Keratinocyte (primary cell): ENCODE results near the gene MAP4K2. TPM values are rescaled to one million over a fixed set of nuclear protein-coding genes. Genes with fewer than 3 reads are reported as not detected.

ENCODE experiments used
- DNase-seq: peaks from one replicate; pipeline ENCODE4 v3.0.0-alpha.2; 2011; ENCODE audit warnings: low read depth, missing footprints, low spot score
- FAIRE-seq: peaks from 2 replicates; lab custom pipeline; 2011; peaks lifted over from hg19 to GRCh38; lab: Jason Lieb, UNC
- H2AFZ ChIP-seq: 2 replicates; pipeline ENCODE4 v1.6.0; 2012; ENCODE audit warnings: low read length, control low read depth, inconsistent platforms; ENCODE audit not compliant: control insufficient read depth
- H3K27ac ChIP-seq: 2 replicates; pipeline ENCODE4 v1.5.1; 2011; ENCODE audit warnings: low read length; ENCODE audit not compliant: control insufficient read depth, insufficient read depth
- H3K27me3 ChIP-seq: 3 replicates; pipeline ENCODE4 v1.6.0; 2011; ENCODE audit warnings: low read length; ENCODE audit not compliant: control insufficient read depth, insufficient read depth; ENCODE audit errors: extremely low read depth
- H3K36me3 ChIP-seq, 2 experiments: 2 replicates in 1 of 2; 3 replicates in 1 of 2; pipeline ENCODE4 v1.5.1; 2011; ENCODE audit warnings: low read length in 2 of 2, mild to moderate bottlenecking in 1 of 2; ENCODE audit not compliant: control insufficient read depth in 2 of 2, insufficient read depth in 2 of 2; ENCODE audit errors: extremely low read depth in 1 of 2
- H3K4me1 ChIP-seq: 3 replicates; pipeline ENCODE4 v1.5.1; 2011; ENCODE audit warnings: low read length; ENCODE audit not compliant: control insufficient read depth, insufficient read depth; ENCODE audit errors: extremely low read depth
- H3K4me2 ChIP-seq: 3 replicates; pipeline ENCODE4 v1.6.0; 2011; ENCODE audit warnings: low read depth, low read length; ENCODE audit not compliant: control insufficient read depth, insufficient read depth; ENCODE audit errors: extremely low read depth
- H3K4me3 ChIP-seq, 3 experiments: fragments of 200-600 bp in 1 of 3; sonication (generic) in 1 of 3; 2 replicates in 2 of 3; 3 replicates in 1 of 3; pipeline ENCODE4 v1.5.1; 2011 to 2016; ENCODE audit warnings: low read length in 3 of 3, mild to moderate bottlenecking in 3 of 3, control low read depth in 2 of 3, inconsistent platforms in 1 of 3, low read depth in 1 of 3, mixed read lengths in 1 of 3, mixed run types in 1 of 3, moderate library complexity in 1 of 3; ENCODE audit not compliant: control insufficient read depth in 2 of 3, insufficient read depth in 2 of 3; ENCODE audit errors: extremely low read depth in 1 of 3
- H3K79me2 ChIP-seq: 2 replicates; pipeline ENCODE4 v1.6.0; 2012; ENCODE audit warnings: low read length; ENCODE audit not compliant: control insufficient read depth, insufficient read depth
- H3K9ac ChIP-seq: 3 replicates; pipeline ENCODE4 v1.6.0; 2011; ENCODE audit warnings: low read length; ENCODE audit not compliant: control insufficient read depth, insufficient read depth; ENCODE audit errors: extremely low read depth
- H3K9me1 ChIP-seq: 3 replicates; pipeline ENCODE4 v1.6.0; 2011; ENCODE audit warnings: low read length; ENCODE audit not compliant: control insufficient read depth, insufficient read depth; ENCODE audit errors: extremely low read depth
- H3K9me3 ChIP-seq: 2 replicates; pipeline ENCODE4 v1.5.1; 2012; ENCODE audit warnings: low read depth, low read length; ENCODE audit not compliant: control insufficient read depth
- H4K20me1 ChIP-seq: 3 replicates; pipeline ENCODE4 v1.6.0; 2011; ENCODE audit warnings: low read length; ENCODE audit not compliant: control insufficient read depth, insufficient read depth; ENCODE audit errors: extremely low read depth
- CTCF ChIP-seq, 3 experiments: IDR thresholded peaks in 1 of 3; conservative IDR thresholded peaks in 1 of 3; optimal IDR thresholded peaks in 1 of 3; 2 replicates in 2 of 3; 3 replicates in 1 of 3; pipeline versions ENCODE3 to v1.5.1; 2011; ENCODE audit warnings: low read length in 3 of 3, mild to moderate bottlenecking in 3 of 3, moderate library complexity in 2 of 3, control low read depth in 1 of 3, inconsistent platforms in 1 of 3; ENCODE audit not compliant: insufficient read depth in 2 of 3; ENCODE audit errors: extremely low read depth in 1 of 3
- EZH2 ChIP-seq: IDR thresholded peaks from one replicate; pipeline ENCODE4 v1.6.1; 2012; ENCODE audit warnings: inconsistent platforms, mild to moderate bottlenecking, low read length, moderate library complexity
- dilution Hi-C: fragments of 300-500 bp; cut with MboI; formaldehyde crosslinking; loops from one replicate; pipeline ENCODE4 v1.7.0; 2020; ENCODE audit warnings: low sequenced_read_pairs; ENCODE audit not compliant: extremely low pct_ligation_motif_present
- polyA plus RNA-seq, 5 experiments: library from polyadenylated mRNA; depleted of rRNA in 3 of 5; stranded (reverse) in 3 of 5; stranded (forward) in 1 of 5; unstranded in 1 of 5; fragments of >200 nt; gene quantifications; 1 replicate in 1 of 5; 2 replicates in 3 of 5; 3 replicates in 1 of 5; pipeline versions ENCODE4 v1.2.1 to v1.2.3, GENCODE V29; 2011 to 2012; ENCODE audit warnings: missing spikeins in 2 of 5, low read depth in 1 of 5, low replicate concordance in 1 of 5

MAP4K2 gene
- polyA plus RNA-seq, 1 donor (not counting 4 experiments of a cell fraction or from before 2014, with no cell fraction given): 6.7 TPM

GRCh38 chr11:64792482-64792881, 10.5 kb downstream of the MAP4K2 start:
- Histone ChIP-seq H4K20me1 (no peaks in the 10 kb centered on the region), H2AFZ (no peak overlapping the region), H3K36me3 (peaks cover 0 to 8% of the 10 kb centered on the region in 2 experiments), H3K79me2 (no peaks in the 10 kb centered on the region), H3K9ac (no peak overlapping the region), H3K9me3 (no peaks in the 10 kb centered on the region), H3K9me1 (peaks cover 2% of the 10 kb centered on the region), H3K4me2 (no peak overlapping the region), H3K4me3 (no peak overlapping the region), H3K4me1 (no peaks in the 10 kb centered on the region), H3K27ac (no peak overlapping the region), H3K27me3 (no peaks in the 10 kb centered on the region)
- no peak for FAIRE-seq
- TF ChIP-seq EZH2 (no peak), CTCF (optimal IDR thresholded peaks at IDR 0.05 in 1 of 3, IDR thresholded peaks at IDR 0.05 in 1 of 3, conservative IDR thresholded peaks at IDR 0.05 in 1 of 3; ENCODE audit: extremely low read depth in 1 of 3, insufficient read depth in 2 of 3, low read length in 3 of 3) (no peak)
- dilution Hi-C loops: no loop called here
- no peak for DNase-seq

GRCh38 chr11:64791781-64792291, 11.2 kb downstream of the MAP4K2 start:
- Histone ChIP-seq H3K79me2 (no peaks in the 10 kb centered on the region), H3K4me2 (no peak overlapping the region), H2AFZ (no peak overlapping the region), H3K9ac (no peak overlapping the region), H4K20me1 (no peaks in the 10 kb centered on the region), H3K9me1 (peaks cover 2% of the 10 kb centered on the region), H3K36me3 (peaks cover 0 to 7% of the 10 kb centered on the region in 2 experiments), H3K9me3 (no peaks in the 10 kb centered on the region), H3K27me3 (no peaks in the 10 kb centered on the region), H3K4me3 (no peak overlapping the region), H3K4me1 (no peaks in the 10 kb centered on the region), H3K27ac (no peak overlapping the region)
- DNase-seq (no peak), FAIRE-seq (no peak)
- TF ChIP-seq EZH2: no peak
- TF ChIP-seq CTCF (optimal IDR thresholded peaks at IDR 0.05 in 1 of 3, IDR thresholded peaks at IDR 0.05 in 1 of 3, conservative IDR thresholded peaks at IDR 0.05 in 1 of 3; ENCODE audit: extremely low read depth in 1 of 3, insufficient read depth in 2 of 3, low read length in 3 of 3): no peak
- dilution Hi-C loops: no loop called here
